GM18502 (cell line): Measurements from ENCODE around the gene ACOT12.

ENCODE experiments used
- ATAC-seq: cut with Tn5 transposase; IDR thresholded peaks from one replicate; pipeline ENCODE4 v1.9.1; 2021; ENCODE audit warnings: mild to moderate bottlenecking; ENCODE audit not compliant: unreplicated experiment, poor library complexity

Gene ACOT12

DNA sequence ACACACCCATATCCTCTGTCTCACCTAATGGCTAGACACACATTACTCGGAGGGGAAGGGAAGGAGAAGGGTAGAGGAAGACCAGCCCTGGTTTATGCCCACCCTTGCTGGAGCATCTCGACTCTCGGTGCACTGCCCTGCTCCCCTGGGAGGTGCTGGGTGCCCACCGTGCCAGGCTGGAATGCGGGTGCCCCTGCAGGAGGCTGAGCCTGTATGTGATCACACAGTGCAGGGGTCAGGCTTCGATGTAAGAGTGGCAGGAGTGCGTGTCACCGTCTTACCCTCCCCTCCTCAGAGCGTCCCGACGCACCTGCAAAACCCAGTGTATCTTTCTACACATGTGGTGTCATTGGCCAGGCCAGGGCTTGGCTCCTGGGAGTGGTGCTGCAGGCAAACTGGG lies 7.3 kb upstream of the ACOT12 start:
- no peak for ATAC-seq

DNA sequence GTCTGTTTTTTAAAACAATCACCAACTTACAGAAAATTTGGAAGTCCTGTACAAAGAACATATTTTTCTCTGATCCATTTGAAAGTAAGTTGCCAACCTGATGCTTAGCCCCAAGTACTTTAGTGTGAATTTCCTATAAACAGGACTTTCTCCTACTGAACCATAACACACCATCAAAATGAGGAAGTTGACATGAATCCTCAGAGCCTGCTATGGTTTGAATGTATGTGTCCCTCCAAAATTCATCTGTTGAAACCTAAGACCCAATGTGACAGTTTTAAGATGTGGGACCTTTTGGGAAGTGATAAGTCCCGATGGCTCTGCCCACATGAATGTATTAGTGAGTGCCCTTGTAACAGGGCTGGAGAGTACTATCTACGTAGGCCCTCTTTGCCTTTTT lies 6.4 kb upstream of the ACOT12 start:
- ATAC-seq: no peak

DNA sequence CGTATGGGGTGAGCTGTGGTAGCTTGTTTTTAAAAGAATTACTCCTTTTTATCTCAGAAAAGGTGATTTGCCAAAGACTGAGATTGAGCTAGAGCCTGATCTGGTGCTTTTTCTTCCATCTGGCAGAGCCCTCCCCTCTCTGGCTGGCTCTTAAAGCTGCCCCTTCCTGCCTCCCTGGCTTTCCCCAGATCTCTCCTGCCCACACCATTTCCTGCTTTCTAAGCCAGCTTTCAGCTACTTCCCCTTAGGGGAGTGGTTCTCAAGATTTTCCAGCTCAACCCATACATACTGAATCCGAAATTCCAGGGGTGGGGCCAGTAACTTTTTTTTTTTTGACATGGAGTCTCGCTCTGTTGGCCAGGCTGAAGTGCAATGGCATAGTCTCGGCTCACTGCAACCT lies 4.8 kb upstream of the ACOT12 start:
- ATAC-seq: no peak

DNA sequence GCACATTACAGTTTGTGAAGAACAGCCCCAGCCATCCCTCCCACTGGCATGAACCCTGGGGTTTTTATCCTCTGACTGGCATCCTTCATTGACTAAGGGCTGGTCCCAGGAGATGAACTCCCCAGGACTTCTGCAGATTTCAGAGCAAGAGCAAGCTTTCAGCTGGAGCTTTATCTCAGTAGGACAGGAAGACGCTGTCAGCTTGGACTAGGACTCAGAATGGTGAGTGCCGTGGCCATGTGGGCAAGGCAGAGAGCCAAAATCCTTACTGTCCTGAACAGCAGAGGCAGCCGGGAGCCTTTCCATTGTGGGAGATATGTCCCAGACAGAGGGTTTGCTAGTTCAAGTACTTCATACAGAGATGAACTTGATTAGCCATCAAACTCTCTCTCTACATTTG lies 3.2 kb upstream of the ACOT12 start:
- no peak for ATAC-seq

GRCh38 chr5:81395262-81395661 lies 1.3 kb upstream of the ACOT12 start:
- ATAC-seq: no peak

- ATAC-seq: no peak
These were observed 528 bp downstream of the ACOT12 start for GRCh38 chr5:81393430-81393782.

GRCh38 chr5:81389025-81389424 lies 4.9 kb downstream of the ACOT12 start:
- no peak for ATAC-seq

GRCh38 chr5:81388169-81388568 lies 5.8 kb downstream of the ACOT12 start:
- no peak for ATAC-seq

- ATAC-seq: no peak
These were observed 10.1 kb downstream of the ACOT12 start for GRCh38 chr5:81383867-81384266.

DNA sequence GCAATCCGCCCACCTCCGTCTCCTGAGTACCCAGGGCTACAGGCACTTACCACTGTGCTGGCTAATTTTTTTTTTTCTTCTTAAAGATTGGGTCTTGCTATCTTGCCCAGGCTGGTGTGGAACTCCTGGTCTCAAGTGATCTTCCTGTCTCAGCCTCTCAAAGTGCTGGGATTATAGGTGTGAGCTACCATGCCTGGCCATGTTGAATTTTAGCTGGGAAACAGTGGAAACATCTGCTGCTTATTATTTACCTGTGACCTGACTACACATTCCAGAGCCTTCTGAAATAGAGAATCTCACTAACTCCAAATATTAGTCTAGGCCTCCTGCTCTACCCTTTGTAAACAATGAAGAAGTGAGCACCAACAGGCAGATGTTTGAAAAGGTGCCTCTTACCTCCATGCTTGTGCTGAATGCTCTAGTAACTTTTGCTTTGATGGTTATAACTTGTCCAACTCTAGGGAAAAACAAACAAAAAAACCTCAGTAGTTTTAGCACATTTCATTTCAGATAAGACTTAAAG lies 22.5 kb downstream of the ACOT12 start:
- no peak for ATAC-seq

- no peak for ATAC-seq
These were observed 23.0 kb downstream of the ACOT12 start for GRCh38 chr5:81370912-81371311.

GRCh38 chr5:81365541-81365940 lies 28.4 kb downstream of the ACOT12 start:
- ATAC-seq: no peak

DNA sequence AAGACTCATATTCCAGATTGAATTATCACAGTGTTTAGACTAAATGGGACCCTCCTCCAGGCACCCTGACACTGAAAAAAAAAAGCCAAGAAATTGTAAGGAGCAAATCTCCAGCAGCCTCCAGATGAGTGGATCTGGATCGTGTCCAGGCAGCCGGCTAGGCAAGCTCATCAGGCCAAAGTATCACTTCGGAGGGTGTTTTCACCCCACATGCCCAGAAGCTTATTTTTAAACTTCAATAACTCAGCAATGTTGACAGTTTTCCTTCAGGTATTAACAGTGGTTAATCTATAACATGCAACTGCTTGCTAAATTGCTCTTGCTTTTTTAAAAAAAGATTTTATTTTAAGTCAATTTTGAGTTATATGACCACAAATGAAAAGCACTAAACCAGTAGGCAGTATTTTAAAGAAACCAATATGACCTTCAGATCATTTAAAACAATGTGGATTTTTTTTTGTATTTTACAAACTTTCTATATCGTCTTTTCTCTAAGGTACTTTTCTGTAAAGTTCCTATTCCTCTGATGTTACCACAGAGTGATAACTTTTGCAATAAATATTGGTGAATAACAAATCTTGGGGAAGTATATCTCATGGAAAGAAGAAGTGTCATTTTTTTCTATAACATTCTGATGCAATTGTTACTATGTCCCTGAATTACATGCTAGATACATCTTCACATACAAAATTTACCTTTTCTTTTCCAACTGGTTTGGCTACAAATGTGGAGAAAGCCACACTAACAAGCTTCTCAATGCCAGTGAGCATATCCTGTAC lies 30.7 kb downstream of the ACOT12 start:
- ATAC-seq: no peak

DNA sequence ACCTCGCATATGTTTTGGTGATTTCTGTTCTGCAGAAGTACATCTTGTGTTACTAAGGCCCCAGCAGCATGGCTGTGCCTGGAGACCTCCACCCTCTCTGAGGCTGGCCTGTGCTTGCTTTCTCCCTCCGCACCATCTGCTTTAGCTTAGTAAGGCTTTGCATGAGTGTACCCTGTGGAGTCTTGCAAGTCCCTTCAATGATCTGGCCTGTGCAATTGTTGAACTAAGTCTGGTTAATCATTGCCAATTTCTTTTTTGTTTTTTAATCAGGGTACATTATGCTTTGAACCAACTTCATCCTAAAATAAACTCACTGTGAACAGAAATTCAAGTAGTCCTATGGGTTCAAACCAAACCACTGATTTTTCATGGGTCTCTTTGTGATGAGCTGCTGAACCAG lies 32.3 kb downstream of the ACOT12 start:
- no peak for ATAC-seq

GRCh38 chr5:81360640-81361039 lies 33.3 kb downstream of the ACOT12 start:
- ATAC-seq: no peak

DNA sequence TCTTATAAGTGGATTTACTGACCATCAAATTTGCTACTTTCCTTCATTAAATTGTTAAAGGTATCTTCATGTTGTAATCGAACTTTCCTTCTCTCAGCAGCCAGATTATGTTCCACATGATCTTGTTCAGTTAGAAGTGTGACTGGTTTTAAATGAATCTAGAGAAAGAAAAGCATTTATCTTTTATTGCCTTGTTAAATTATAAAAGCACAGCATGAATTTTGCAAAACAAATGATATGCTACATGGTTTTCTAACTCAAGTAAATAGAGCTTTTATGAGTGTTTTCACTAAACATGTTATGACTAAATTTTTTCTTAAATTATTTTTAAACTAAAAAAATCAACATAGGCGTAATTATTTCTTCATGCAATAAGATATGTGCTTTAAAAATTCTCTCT lies 34.1 kb downstream of the ACOT12 start:
- no peak for ATAC-seq

- ATAC-seq: no peak
These were observed 34.8 kb downstream of the ACOT12 start for GRCh38 chr5:81359108-81359507.

DNA sequence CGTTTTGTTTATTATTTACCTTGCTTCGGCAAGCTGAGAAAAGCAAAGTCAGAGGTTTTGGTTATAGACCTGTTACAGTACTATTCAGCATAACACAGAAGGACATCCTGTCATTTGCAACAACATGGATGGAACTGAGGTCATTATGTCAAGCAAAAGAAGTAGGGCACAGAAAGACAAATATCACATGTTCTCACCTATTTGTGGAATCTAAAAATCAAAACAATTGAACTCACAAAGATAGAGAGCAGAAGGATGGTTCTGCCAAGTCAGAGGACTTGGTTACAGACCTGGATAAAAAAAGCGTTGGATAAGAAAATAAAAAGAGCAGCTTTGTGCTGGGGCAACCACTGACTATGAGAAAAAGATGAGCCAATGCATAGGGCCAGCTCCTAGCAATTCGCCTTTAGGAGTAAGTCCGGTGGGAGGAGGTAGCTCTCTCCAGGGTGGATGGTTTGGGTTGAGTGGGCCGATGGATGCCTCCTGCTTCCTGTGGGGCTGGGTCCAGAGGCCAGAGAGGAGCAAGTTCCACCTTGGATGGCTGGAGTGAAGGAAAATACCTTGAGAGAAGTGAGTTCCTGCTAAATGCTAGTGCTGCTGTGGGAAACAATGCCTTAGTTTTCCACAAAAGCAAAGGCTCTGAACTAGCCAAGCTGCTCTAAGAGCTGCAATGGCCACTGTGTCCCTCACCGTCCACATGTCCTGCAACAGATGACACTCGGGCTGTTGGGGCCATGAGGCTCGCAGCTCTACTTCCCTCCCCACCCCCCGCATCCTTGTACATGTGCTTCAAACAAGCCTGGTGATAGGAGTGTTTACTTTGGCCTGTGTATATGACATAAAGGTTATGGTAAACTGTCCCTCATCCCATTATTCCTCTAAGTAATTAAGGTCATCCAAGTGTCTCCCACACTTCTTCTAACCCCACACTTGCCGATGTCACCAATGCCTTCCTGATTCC lies 38.4 kb downstream of the ACOT12 start:
- ATAC-seq: no peak

DNA sequence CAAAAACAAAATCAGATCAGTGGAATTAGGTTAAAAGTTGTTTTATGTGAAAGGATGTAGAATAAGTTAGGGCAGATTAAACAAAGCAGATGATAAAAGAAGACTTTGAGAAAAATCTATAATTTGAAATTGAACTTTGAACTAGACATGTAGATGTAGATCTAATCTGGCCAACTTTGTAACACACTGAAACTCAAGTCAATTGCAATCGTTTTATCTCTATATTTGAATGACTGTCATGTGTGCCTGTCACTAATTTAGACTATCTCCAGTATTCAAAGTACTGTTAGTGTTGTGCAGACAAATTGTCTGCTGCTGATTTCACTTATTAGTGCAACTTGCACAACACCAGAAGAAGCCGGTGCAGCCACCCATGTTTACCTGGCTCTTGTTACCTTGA lies 39.8 kb downstream of the ACOT12 start:
- ATAC-seq: no peak

- no peak for ATAC-seq
These were observed 40.7 kb downstream of the ACOT12 start for GRCh38 chr5:81353189-81353588.

DNA sequence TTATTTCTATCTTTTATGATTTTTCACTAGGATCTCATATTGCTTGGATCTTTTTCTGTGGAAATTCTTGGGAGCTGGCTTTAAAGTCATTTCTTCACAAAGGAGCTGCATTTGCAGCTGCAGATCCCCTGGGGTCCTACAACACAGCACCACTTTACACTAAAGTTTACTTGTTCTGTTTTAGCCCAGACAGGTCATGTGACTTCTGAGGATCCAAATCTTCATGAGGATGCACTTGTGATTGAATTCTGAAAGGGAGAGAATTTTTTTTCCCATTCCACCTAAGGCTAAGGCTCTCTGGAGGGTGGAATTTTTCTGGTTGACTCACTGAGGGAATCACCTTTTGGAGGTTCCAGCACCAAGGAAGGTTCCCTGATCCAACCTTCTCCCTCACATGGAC lies 43.4 kb downstream of the ACOT12 start:
- no peak for ATAC-seq
